Fibroblast of upper back skin (primary cell): ENCODE results near the gene IQSEC2.

ENCODE experiments used
- DNase-seq: peaks from one replicate; pipeline ENCODE4 v3.0.0-alpha.2; 2013

Gene IQSEC2

DNA sequence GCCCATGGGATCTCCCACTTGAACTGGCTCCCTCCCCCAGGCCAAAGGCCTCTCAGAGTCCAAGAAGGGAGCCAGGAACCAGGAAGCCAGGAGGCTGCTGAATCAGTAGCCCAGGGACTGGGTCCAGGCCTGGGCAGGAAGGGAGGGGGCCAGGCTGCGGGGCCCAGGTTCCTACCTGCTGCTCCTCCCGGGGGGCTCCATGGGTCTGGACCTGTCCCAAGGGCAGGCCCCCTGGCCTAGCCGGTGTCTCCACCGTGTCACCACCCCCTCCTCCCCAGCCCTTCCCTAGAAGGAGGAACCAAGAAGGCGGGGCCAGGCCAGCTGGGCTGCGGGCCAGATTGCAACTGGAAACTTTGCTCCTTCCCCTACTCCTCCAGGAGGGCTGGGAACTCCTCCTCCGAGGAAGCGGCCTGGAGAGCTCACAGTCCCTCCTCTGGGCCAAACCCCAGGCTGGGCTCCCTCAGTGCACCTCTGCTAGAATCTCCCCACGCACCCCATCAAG lies at the start of gene IQSEC2:
IQSEC2 (minus strand) TSS at position 264 of the 502 bp plus-strand sequence.
- DNase-seq = peak; percentile 80

DNA sequence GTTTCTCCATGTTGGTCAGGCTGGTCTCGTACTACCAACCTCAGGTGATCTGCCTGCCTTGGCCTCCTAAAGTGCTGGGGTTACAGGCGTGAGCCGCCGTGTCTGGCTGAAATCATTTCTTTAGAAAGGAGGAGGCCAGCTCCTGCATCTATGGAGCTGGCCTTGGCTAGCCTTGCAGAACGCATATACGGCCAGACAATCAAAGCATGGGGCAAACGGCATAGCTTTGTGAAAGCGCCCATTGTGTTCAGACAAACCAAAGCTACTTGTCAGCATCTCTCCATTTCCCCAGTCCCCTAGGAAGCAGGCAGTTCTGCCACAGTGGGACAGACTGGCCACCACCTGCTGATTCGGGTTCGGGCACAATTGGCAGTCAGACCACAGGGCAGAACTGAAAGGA lies 48.9 kb upstream of the IQSEC2 start:
- DNase-seq = no peak

GRCh38 chrX:53324803-53325202 lies 43.4 kb upstream of the IQSEC2 start:
- no peak for DNase-seq

DNA sequence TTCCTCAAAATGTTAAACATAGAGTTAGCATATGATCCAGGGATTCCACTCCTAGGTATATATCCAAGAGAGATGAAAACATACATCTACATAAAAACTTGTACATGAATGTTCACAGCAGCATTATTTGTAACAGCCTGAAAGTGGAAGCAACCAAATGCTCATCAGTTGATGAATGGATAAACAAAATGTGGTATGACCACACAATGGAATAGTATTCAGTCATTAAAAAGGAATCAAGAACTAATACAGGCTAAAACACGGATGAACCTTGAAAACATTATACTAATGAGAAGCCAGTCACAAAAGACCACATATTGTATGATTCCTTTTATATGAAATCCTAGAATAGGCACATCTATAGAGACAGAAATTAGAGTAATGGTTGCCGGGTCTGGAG lies 42.7 kb upstream of the IQSEC2 start:
- no peak for DNase-seq

- DNase-seq = no peak
Observed at GRCh38 chrX:53323196-53323595, 41.8 kb upstream of the IQSEC2 start.

- no peak for DNase-seq
Observed at GRCh38 chrX:53321943-53322497, 40.6 kb upstream of the IQSEC2 start.

DNA sequence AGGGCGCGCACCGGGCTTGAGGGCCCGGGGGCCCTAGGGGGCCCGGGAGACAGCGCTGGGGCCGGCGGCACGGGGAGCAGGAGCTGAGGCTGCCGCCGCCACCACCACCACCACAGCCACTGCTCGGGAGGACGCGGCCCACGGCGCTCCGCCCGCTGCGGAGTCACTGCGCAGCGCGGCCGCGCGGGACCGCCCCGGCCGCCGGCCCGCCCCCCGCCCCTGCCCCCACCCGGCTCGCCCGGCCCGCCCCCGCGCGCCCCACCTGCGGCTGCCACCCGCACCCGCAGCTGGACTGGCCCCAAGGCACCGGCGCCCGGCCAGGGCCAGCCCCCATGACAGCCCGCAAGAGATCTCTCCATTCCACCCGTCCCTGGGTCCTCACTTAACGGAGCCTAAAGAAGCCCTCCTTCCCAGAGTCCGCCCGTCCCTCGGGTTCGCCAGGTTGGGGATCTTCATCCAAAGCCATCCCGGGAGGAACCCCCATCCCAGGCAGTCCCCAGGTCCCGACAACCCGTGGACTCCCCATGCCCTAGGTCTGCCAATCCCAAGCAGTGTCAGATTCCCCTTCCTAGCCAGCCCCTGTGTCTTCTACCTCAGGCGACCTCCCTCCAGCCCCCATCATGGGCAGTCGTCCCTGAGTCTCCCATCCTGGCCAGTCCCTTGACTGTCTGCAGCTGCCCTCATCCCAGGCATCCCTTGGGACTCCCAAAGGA lies 40.0 kb upstream of the IQSEC2 start:
- DNase-seq = no peak

- DNase-seq = no peak
Observed at GRCh38 chrX:53320543-53321229, 39.3 kb upstream of the IQSEC2 start.

DNA sequence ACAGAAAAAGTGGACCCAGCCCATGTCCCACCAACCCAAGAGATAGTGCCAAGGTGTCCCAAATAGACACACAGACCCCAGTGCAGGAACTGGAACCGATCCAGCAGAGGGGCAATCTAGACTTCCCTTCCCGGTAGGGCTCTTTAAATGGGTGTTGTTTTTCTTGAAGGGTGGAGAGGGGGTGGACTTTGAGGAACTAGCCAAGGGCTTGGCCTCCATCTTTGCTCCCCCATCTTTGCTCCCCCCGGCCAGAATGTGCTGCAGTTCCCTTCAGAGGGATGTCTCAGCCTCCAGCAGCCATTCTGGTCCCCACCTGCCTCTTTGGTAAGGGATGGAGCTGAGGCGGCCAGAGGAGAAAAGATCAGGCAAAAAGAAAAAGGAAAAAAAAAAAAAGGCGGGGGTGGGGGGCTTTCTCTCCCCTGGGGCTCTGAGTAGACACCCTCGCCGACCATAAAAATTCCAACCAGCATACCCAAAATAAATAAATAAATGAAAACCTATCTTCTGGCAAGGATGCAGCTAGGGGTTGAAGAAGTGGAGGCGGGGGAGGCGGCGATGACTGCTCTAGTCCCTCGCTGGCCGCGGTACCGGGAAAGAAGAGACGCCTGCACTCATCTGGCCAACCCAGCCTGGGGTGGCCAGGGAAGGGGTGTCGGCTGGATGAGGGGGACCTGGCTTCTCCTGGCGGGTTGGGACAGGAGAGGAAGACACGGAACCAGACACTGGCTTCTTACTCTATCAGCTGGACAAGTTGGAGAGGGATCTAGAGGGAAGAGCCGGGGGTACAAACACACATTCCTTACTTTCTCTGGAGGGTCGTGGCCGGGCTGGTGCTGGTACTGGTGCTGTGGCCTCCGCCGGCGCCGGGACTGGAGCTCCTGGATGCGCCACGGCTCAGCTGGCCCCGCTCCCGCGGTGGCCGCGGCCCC lies 38.5 kb upstream of the IQSEC2 start:
- DNase-seq = no peak

- DNase-seq = no peak
Observed at GRCh38 chrX:53318766-53319353, 37.5 kb upstream of the IQSEC2 start.

GRCh38 chrX:53317365-53318069 lies 36.1 kb upstream of the IQSEC2 start:
- DNase-seq = peak; percentile 36

DNA sequence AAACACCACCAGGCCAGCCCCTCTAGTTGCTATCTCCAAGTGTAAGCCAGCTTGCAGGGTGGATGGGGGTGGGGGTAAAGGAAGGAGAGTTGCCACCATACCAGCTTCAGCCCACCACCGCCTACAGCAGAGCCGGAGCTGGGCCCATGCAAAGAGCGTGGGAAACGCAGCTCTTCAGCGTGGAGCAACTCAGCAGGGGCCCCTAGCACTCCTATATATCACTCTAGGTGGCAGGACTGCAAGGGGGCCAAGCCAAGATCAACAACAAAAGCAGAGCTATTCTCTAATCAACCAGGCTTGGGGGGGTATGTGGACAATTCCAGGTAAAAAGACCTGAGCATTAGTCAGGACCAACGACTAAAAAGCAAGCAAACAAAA lies 35.5 kb upstream of the IQSEC2 start:
- DNase-seq = no peak

DNA sequence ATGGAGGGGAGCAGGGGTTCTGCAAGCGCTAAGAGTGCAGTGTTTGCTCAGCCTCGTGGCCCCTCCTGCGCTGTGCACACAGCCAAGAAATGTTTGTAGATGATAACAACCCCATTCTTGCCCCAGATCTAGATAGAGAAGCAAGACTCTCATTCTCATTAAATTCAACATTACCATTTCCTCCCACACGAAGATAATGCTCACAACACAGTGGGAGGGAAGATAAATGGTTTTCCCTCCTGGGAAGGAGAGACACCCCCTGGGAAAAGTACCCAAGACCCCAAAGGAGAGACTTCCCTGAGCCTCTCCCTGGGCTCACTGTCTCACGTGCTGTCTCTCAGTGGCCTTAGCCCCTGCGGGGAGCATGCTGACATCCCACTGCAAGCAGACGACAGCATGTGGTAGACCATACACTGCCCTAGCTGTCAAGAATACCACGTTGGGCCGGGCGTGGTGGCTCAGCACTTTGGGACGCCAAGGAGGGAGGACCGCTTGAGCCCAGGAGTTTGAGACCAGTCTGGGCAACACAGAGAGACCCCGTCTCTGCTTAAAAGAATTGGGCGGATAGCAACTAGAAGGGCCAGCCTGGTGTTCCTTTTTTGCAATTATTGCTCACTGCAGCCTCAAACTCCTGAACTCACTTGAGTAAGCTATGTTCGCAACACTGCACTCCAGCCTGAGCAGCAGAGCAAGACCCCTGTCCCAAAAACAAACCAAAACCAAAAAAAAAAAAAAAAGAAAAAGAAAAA lies 34.9 kb upstream of the IQSEC2 start:
- no peak for DNase-seq

DNA sequence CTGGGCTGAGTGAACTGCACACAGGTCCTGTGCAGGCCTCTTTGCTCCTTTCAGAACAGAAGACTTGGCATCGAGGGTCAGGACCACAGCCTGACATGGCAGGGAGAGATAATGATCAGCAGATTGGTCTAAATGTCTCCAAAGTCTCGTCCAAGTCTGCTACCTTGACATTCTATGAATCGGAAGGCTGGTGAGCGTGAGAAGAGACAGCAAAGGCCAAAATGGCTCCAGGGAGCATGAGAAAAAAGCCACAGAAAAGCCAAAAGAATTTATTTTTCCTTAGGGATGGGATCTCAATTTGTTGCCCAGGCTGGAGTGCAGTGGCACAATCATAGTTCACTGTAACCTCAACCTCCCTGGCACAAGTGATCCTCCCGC lies 32.3 kb upstream of the IQSEC2 start:
- DNase-seq = no peak

GRCh38 chrX:53312946-53313727 lies 31.8 kb upstream of the IQSEC2 start:
- DNase-seq = peak; percentile 46

GRCh38 chrX:53309837-53310236 lies 28.5 kb upstream of the IQSEC2 start:
- no peak for DNase-seq

- no peak for DNase-seq
Observed at GRCh38 chrX:53308836-53309235, 27.5 kb upstream of the IQSEC2 start.

- DNase-seq = no peak
Observed at GRCh38 chrX:53305996-53306937, 24.9 kb upstream of the IQSEC2 start.
